GM20431 (cell line): ENCODE measurements around the gene POLR1F.

Experiments
- in situ Hi-C: fragments of 300-500 bp; cut with MseI, MboI; formaldehyde crosslinking; loops from one replicate; pipeline ENCODE4 v1.15.0; 2020; ENCODE audit warnings: low sequenced_read_pairs; ENCODE audit not compliant: unreplicated experiment

Gene POLR1F

DNA sequence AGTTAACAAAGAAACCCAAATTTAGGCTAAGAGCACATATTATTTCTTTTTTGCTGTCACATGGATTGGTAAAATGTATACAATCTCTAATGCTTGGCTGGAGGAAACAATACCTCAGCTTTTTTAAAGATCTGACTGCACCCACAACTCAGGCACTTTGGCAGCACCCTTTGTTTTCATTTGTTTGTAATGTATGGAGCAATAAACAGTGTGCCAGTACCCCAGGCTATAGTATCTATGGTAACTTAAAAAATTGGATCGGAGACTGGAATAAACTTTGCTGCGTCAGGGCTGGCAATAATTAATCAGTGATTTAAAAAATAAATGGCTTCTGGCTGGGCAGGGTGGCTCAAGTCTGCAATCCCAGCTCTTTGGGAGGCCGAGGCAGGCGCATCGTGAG lies 27.2 kb downstream of the POLR1F start:
- in situ Hi-C loops = no loop called here

DNA sequence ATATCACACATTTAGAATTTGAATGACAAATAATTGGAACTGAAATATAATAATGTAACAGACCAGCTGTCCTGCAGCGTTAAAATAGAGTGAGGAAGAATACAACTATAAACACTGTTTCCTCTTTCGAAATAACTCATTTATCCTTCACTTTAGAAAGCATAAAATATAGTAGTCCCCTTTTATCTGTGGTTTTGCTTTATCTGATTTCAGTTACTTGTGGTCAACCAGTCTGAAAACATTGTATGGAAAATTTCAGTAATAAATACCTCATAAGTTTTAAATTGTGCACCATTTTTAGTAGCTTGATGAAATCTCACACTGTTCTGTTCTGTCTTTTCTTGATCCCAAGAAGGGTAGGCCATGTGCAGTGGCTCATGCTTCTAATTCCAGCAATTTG lies 31.7 kb downstream of the POLR1F start:
- in situ Hi-C loops = no loop called here

GRCh38 chr7:19675816-19676215 lies 33.0 kb downstream of the POLR1F start:
- in situ Hi-C loops = no loop called here

GRCh38 chr7:19674266-19674960 lies 34.4 kb downstream of the POLR1F start:
- in situ Hi-C loops = no loop called here

- in situ Hi-C loops = no loop called here
These were observed 38.0 kb downstream of the POLR1F start for GRCh38 chr7:19670806-19671205.

GRCh38 chr7:19665399-19666008 lies 43.3 kb downstream of the POLR1F start:
- in situ Hi-C loops = no loop called here

DNA sequence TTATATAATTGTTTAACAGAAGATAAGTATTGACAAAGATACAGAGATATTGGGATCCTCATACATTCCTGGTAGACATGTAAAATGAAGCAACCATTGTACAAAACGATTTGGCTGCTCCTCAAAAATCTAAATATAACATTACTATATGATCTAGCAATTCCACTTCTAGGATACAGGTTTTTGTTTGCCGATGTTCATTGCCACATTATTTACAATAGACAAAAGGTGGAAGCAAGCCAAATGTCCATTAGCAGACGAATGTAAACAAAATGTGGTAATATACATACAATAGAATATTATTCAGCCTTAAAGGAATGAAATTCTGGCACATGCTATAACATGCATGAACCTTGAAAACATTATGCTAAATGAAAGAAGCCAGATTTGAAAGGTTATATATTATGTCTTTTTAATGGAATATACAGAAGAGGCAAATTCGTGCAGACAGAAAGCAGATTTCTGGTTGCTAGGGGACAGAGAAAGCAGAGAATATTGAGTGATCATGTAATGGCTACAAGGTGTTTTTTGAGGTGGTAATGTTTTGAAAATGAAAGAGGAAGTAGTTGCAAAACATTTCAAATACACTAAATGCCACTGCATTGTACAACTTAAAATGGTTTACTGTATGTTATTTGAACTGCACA lies 44.9 kb downstream of the POLR1F start:
- in situ Hi-C loops = no loop called here

- in situ Hi-C loops = no loop called here
These were observed 60.0 kb downstream of the POLR1F start for GRCh38 chr7:19648791-19649190.
